ENCODE results near the gene PATJ. TPM values are rescaled to one million over a fixed set of nuclear protein-coding genes. Genes with fewer than 3 reads are reported as not detected.

Gene PATJ
- total RNA-seq, 1 donor from 2014 or later = 11.3 TPM

DNA sequence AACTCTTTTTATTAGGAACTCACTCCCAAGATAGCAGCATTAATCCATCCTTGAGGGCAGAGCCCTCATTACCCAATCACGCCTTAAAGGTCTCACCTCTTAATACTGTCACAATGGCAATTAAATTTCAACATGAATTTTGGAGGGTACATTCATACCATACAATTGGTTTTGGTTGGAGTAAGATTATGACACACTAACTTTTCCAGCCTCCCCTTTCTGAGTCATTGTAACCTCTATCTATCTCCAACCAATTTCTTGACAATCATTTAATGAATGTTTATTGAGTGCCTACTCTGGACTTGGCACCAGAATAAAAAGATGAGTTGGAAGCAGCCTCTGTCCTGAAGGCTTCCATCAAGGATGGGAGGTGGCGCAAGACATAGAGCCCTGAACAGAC, 358.2 kb downstream of the PATJ start:
- no peaks in the 10 kb centered on the region for H3K27me3 Mint-ChIP-seq (ENCODE audit: unreplicated experiment)
- H3K36me3 Mint-ChIP-seq (ENCODE audit: unreplicated experiment) = peaks cover 3% of the 10 kb centered on the region
- H3K4me3 Mint-ChIP-seq (ENCODE audit: unreplicated experiment) = no peak overlapping the region
- H3K4me1 Mint-ChIP-seq (ENCODE audit: unreplicated experiment) = no peaks in the 10 kb centered on the region
- no peak for DNase-seq (ENCODE audit: extremely low spot score, unreplicated experiment)
- TF ChIP-seq, protein P1, sequence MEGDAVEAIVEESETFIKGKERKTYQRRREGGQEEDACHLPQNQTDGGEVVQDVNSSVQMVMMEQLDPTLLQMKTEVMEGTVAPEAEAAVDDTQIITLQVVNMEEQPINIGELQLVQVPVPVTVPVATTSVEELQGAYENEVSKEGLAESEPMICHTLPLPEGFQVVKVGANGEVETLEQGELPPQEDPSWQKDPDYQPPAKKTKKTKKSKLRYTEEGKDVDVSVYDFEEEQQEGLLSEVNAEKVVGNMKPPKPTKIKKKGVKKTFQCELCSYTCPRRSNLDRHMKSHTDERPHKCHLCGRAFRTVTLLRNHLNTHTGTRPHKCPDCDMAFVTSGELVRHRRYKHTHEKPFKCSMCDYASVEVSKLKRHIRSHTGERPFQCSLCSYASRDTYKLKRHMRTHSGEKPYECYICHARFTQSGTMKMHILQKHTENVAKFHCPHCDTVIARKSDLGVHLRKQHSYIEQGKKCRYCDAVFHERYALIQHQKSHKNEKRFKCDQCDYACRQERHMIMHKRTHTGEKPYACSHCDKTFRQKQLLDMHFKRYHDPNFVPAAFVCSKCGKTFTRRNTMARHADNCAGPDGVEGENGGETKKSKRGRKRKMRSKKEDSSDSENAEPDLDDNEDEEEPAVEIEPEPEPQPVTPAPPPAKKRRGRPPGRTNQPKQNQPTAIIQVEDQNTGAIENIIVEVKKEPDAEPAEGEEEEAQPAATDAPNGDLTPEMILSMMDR (IDR thresholded peaks at IDR 0.05) = no peak
- no peaks in the 10 kb centered on the region for H3K9me3 Mint-ChIP-seq (ENCODE audit: unreplicated experiment)
- no peak overlapping the region for H3K27ac Mint-ChIP-seq (ENCODE audit: unreplicated experiment)

DNA sequence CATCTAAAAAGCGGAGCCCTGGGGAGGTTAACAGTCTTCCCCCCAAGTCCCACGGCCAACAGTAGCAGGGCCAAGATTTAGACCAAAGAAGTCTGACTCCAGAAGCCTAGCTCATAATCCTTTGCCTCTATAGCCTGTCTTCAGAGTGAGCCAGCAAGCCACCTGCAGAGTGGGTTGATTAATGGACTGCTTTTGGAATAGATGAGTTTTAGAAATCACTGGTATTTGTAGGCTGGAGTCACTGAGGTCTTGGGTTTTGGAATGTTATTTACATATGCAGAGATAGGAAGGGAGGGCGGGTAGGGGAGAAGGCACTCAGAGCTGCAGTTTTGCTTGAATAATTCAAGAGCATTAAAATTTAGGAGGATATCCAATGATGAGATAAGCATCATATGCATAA, 361.6 kb downstream of the PATJ start:
- Mint-ChIP-seq H3K27me3 (ENCODE audit: unreplicated experiment) (no peaks in the 10 kb centered on the region), H3K27ac (ENCODE audit: unreplicated experiment) (no peak overlapping the region), H3K36me3 (ENCODE audit: unreplicated experiment) (no peaks in the 10 kb centered on the region), H3K4me3 (ENCODE audit: unreplicated experiment) (no peak overlapping the region), H3K4me1 (ENCODE audit: unreplicated experiment) (no peaks in the 10 kb centered on the region), H3K9me3 (ENCODE audit: unreplicated experiment) (no peaks in the 10 kb centered on the region)
- no peak for DNase-seq (ENCODE audit: extremely low spot score, unreplicated experiment)
- TF ChIP-seq, protein P1 (IDR thresholded peaks at IDR 0.05) = no peak

DNA sequence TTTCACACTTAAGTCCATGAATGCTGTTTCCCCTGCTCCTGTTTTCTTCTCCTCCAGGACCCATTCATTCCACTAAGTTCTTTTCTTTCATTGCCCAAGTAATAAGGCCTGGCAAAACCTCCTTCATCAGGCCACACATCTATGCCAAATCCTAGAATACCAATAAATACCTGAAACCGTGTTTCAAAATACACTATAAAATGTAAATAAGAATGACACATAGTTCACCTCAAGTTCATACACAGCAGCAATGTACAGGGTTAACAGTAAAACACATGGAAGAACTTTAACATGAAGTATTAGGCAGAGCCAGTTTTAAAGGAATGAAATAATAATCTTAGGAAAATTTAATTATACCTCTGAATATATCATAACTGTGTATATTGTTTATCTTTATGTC, 365.6 kb downstream of the PATJ start:
- Mint-ChIP-seq H3K4me1 (ENCODE audit: unreplicated experiment) (no peaks in the 10 kb centered on the region), H3K27ac (ENCODE audit: unreplicated experiment) (no peak overlapping the region), H3K9me3 (ENCODE audit: unreplicated experiment) (no peaks in the 10 kb centered on the region), H3K36me3 (ENCODE audit: unreplicated experiment) (no peaks in the 10 kb centered on the region), H3K27me3 (ENCODE audit: unreplicated experiment) (no peaks in the 10 kb centered on the region), H3K4me3 (ENCODE audit: unreplicated experiment) (no peak overlapping the region)
- TF ChIP-seq, protein P1 (IDR thresholded peaks at IDR 0.05) = no peak
- DNase-seq (ENCODE audit: extremely low spot score, unreplicated experiment) = no peak

DNA sequence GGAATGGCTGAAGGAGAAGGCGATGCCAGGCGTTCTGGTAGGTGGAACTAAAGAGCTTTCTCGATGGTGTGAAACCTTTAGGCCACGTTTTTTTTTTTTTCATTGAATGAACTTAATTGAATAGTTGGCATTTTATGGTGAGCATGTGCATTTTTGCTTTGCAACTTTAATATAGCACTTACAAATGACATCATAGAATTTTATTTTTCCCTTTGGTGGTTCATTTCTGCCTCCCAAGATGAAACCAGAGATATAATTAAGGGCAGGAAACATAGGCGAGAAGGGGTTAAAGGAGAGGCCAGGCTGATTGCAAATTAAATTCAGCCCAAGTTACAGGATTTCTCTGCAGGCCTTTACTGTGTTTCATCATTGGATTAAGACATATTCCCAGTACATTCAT, 366.8 kb downstream of the PATJ start:
- Mint-ChIP-seq H3K4me1 (ENCODE audit: unreplicated experiment) (no peaks in the 10 kb centered on the region), H3K9me3 (ENCODE audit: unreplicated experiment) (no peaks in the 10 kb centered on the region), H3K27ac (ENCODE audit: unreplicated experiment) (no peak overlapping the region), H3K4me3 (ENCODE audit: unreplicated experiment) (no peak overlapping the region), H3K36me3 (ENCODE audit: unreplicated experiment) (no peaks in the 10 kb centered on the region), H3K27me3 (ENCODE audit: unreplicated experiment) (no peaks in the 10 kb centered on the region)
- TF ChIP-seq, protein P1 (IDR thresholded peaks at IDR 0.05) = no peak
- no peak for DNase-seq (ENCODE audit: extremely low spot score, unreplicated experiment)

DNA sequence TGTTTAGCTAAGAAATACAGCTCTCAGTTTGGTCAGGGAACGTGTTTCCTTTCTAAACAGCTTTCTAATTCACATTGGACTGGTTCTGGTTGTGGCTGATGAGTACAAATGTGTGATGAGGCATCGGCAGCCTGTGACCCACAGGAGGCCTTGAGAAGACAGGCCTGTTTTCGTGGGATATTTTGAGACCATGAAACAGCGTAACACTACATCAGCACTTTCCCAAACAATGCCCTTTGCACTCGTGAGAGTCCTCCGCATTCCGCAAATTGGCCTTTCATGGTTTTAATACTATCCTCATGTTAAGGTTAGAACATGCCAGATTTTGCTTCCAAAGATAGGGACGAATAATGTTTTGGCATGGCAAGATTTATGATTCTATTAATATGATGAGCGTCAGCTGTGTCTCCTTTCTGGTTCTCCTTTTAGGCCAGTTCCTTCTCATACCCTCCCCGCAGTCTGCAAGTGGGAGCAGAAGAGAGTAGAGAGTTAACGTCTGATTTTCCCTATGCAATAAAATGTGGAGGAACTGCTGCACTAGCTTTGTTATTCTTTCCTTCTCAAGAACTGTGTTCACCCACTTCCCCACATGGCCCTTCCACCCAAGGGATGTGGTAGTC, 368.0 kb downstream of the PATJ start:
- no peaks in the 10 kb centered on the region for H3K4me1 Mint-ChIP-seq (ENCODE audit: unreplicated experiment)
- no peaks in the 10 kb centered on the region for H3K9me3 Mint-ChIP-seq (ENCODE audit: unreplicated experiment)
- no peaks in the 10 kb centered on the region for H3K27me3 Mint-ChIP-seq (ENCODE audit: unreplicated experiment)
- no peak overlapping the region for H3K4me3 Mint-ChIP-seq (ENCODE audit: unreplicated experiment)
- TF ChIP-seq, protein P1 (IDR thresholded peaks at IDR 0.05) = no peak
- no peak for DNase-seq (ENCODE audit: extremely low spot score, unreplicated experiment)
- no peaks in the 10 kb centered on the region for H3K36me3 Mint-ChIP-seq (ENCODE audit: unreplicated experiment)
- no peak overlapping the region for H3K27ac Mint-ChIP-seq (ENCODE audit: unreplicated experiment)
